HepG2 (cell line): ENCODE data around the gene KRT12. TPM values are rescaled to one million over a fixed set of nuclear protein-coding genes. Genes with fewer than 3 reads are reported as not detected.

Experiments used
- BRD4 ChIP-seq: sonication (generic); formaldehyde crosslinking; IDR thresholded peaks from 2 replicates; pipeline ENCODE4 v1.4.0; 2020; ENCODE audit warnings: missing genetic modification reagents
- CCDC6 ChIP-seq: sonication (generic); formaldehyde crosslinking; IDR thresholded peaks from 2 replicates; pipeline ENCODE4 v1.8.1; 2022; ENCODE audit warnings: mild to moderate bottlenecking, missing genetic modification reagents, moderate library complexity
- ESRRA ChIP-seq: sonication (generic); formaldehyde crosslinking; IDR thresholded peaks from 2 replicates; pipeline ENCODE4 v1.5.1; 2020; ENCODE audit warnings: mild to moderate bottlenecking, low read depth, missing genetic modification reagents
- FOSL1 ChIP-seq: sonication (generic); formaldehyde crosslinking; IDR thresholded peaks from 2 replicates; pipeline ENCODE4 v1.9.0; 2021; ENCODE audit warnings: missing genetic modification reagents, borderline replicate concordance
- HDAC1 ChIP-seq: sonication (generic); formaldehyde crosslinking; IDR thresholded peaks from 2 replicates; pipeline ENCODE4 v1.5.1; 2020; ENCODE audit warnings: mild to moderate bottlenecking, missing genetic modification reagents
- HMG20A ChIP-seq: IDR thresholded peaks from 2 replicates; pipeline ENCODE4 v1.6.1; 2016; ENCODE audit warnings: borderline replicate concordance
- HNRNPK ChIP-seq: fragments of 200-400 bp; formaldehyde crosslinking; IDR thresholded peaks from 2 replicates; pipeline ENCODE4 v1.6.1; 2018; ENCODE audit warnings: low read length, low read depth, moderate library complexity, mild to moderate bottlenecking; ENCODE audit not compliant: poor library complexity, severe bottlenecking
- JUNB ChIP-seq: sonication (generic); formaldehyde crosslinking; IDR thresholded peaks from 2 replicates; pipeline ENCODE4 v1.8.0; 2022; ENCODE audit warnings: missing genetic modification reagents, mild to moderate bottlenecking, borderline replicate concordance
- KDM3A ChIP-seq: IDR thresholded peaks from 2 replicates; pipeline ENCODE4 v1.6.1; 2018; ENCODE audit warnings: low read depth, missing compliant biosample characterization
- MZF1 ChIP-seq: sonication (generic); formaldehyde crosslinking; IDR thresholded peaks from 2 replicates; pipeline ENCODE4 v1.8.1; 2023; ENCODE audit warnings: mild to moderate bottlenecking, missing genetic modification reagents, borderline replicate concordance
- RXRB ChIP-seq: IDR thresholded peaks from 2 replicates; pipeline ENCODE4 v1.6.1; 2016; ENCODE audit warnings: borderline replicate concordance, missing genetic modification reagents, missing compliant biosample characterization
- TFDP2 ChIP-seq: sonication (generic); formaldehyde crosslinking; IDR thresholded peaks from 2 replicates; pipeline ENCODE4 v1.4.0; 2020; ENCODE audit warnings: missing genetic modification reagents
- UBTF ChIP-seq: sonication (generic); formaldehyde crosslinking; IDR thresholded peaks from 2 replicates; pipeline ENCODE4 v1.4.0; 2020; ENCODE audit warnings: mild to moderate bottlenecking, missing genetic modification reagents
- ZBTB43 ChIP-seq: sonication (generic); formaldehyde crosslinking; conservative IDR thresholded peaks from 2 replicates; pipeline ENCODE4 v1.4.0; 2020; ENCODE audit warnings: missing genetic modification reagents
- ZFP37 ChIP-seq: sonication (generic); formaldehyde crosslinking; IDR thresholded peaks from 2 replicates; pipeline ENCODE4 v1.4.0; 2020; ENCODE audit warnings: missing genetic modification reagents, borderline replicate concordance
- ZNF274 ChIP-seq: sonication (generic); formaldehyde crosslinking; IDR thresholded peaks from 2 replicates; pipeline ENCODE4 v1.5.1; 2020; ENCODE audit warnings: mild to moderate bottlenecking, missing genetic modification reagents
- ZNF275 ChIP-seq: sonication (generic); formaldehyde crosslinking; IDR thresholded peaks from 2 replicates; pipeline ENCODE4 v1.8.0; 2022; ENCODE audit warnings: missing genetic modification reagents, mild to moderate bottlenecking, inconsistent platforms, borderline replicate concordance
- ZNF530 ChIP-seq: sonication (generic); formaldehyde crosslinking; IDR thresholded peaks from 2 replicates; pipeline ENCODE4 v1.5.0; 2020; ENCODE audit warnings: low read depth, mild to moderate bottlenecking, missing genetic modification reagents
- ZNF558 ChIP-seq: sonication (generic); formaldehyde crosslinking; IDR thresholded peaks from 2 replicates; pipeline ENCODE4 v1.9.0; 2022; ENCODE audit warnings: mild to moderate bottlenecking, missing genetic modification reagents, borderline replicate concordance
- ZNF749 ChIP-seq: sonication (generic); formaldehyde crosslinking; IDR thresholded peaks from 2 replicates; pipeline ENCODE4 v1.8.0; 2022; ENCODE audit warnings: mild to moderate bottlenecking, missing genetic modification reagents, moderate library complexity, borderline replicate concordance
- ZNF784 ChIP-seq: sonication (generic); formaldehyde crosslinking; IDR thresholded peaks from 2 replicates; pipeline ENCODE4 v1.5.1; 2020; ENCODE audit warnings: missing genetic modification reagents, mild to moderate bottlenecking, borderline replicate concordance
- ZNF883 ChIP-seq: sonication (generic); formaldehyde crosslinking; IDR thresholded peaks from 2 replicates; pipeline ENCODE4 v1.5.1; 2020; ENCODE audit warnings: mild to moderate bottlenecking, missing genetic modification reagents; ENCODE audit errors: not compliant biosample characterization
- polyA plus RNA-seq, 8 experiments: library from polyadenylated mRNA; depleted of rRNA in 3 of 8; stranded (reverse) in 7 of 8; unstranded in 1 of 8; fragments of >200 nt; fragmentation: Illumina TruSeq in 4 of 8; extraction: Trizol in 4 of 8; gene quantifications; 2 replicates each; pipeline versions ENCODE4 v1.2.1 to v1.2.3, GENCODE V29; 2011 to 2016; ENCODE audit warnings: low read depth in 4 of 8, missing spikeins in 1 of 8, mixed read lengths in 1 of 8; ENCODE audit not compliant: insufficient read depth in 1 of 8
- total RNA-seq, 5 experiments: library from RNA; depleted of rRNA; stranded (reverse); fragments of >200 nt; fragmentation: Illumina TruSeq; extraction: Trizol; gene quantifications; 2 replicates each; pipeline ENCODE4 v1.2.3, GENCODE V29; 2016; ENCODE audit warnings: low read depth in 1 of 5

The KRT12 gene
- total and polyA plus RNA-seq, 2 of the 13 experiments (the other 11 are each of a cell fraction or from before 2014, with no cell fraction given) = 0.07 to 0.09 TPM

- TF ChIP-seq ZNF558 (CRISPR knock-in tag) (peak; percentile 53; the same call in 1 of the 2 replicates), TFDP2 (CRISPR knock-in tag) (no peak), KDM3A (CRISPR knock-in tag) (no peak), UBTF (no peak; the same call in 1 of the 2 replicates), RXRB (CRISPR knock-in tag) (peak; percentile 54; the same call in 1 of the 2 replicates), ZNF749 (CRISPR knock-in tag) (no peak; the same call in 1 of the 2 replicates), ESRRA (CRISPR knock-in tag) (no peak), JUNB (CRISPR knock-in tag) (no peak), HMG20A (CRISPR knock-in tag) (no peak), FOSL1 (CRISPR knock-in tag) (no peak), ZNF274 (no peak), ZNF275 (no peak), ZNF784 (CRISPR knock-in tag) (no peak; the same call in 1 of the 2 replicates), HNRNPK (no peak), BRD4 (no peak), MZF1 (CRISPR knock-in tag) (no peak), CCDC6 (CRISPR knock-in tag) (peak; percentile 78), ZNF530 (CRISPR knock-in tag) (no peak), HDAC1 (no peak), ZBTB43 (CRISPR knock-in tag) (no peak), ZNF883 (CRISPR knock-in tag) (no peak), ZFP37 (CRISPR knock-in tag) (no peak; the same call in 1 of the 2 replicates)
Observed at GRCh38 chr17:40818733-40819527, 48.1 kb downstream of the KRT12 start (continued).
